Measurements from ENCODE around the gene LMX1B.

Gene LMX1B

DNA sequence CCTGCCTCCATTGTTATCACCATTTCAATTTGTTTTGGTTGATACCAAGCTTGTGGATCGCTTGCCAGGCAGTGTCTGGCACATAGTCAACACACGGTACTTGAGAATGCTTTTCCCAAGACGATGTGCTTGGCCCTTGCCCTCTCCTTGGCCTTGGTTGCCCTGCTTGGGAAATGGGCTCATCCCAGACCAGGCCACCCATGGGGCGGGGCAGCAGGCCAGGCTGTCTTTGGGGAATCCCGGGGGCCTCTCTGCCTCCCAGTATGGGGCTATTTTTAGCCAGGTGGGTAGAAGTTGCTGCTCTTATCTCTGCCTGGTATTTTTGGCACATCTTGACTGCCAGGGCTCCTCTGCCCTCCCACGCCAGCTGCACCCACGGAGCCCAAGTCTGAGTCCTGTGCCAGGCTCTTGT is 49.9 kb downstream of the LMX1B start:
- DNase-seq: no peak

DNA sequence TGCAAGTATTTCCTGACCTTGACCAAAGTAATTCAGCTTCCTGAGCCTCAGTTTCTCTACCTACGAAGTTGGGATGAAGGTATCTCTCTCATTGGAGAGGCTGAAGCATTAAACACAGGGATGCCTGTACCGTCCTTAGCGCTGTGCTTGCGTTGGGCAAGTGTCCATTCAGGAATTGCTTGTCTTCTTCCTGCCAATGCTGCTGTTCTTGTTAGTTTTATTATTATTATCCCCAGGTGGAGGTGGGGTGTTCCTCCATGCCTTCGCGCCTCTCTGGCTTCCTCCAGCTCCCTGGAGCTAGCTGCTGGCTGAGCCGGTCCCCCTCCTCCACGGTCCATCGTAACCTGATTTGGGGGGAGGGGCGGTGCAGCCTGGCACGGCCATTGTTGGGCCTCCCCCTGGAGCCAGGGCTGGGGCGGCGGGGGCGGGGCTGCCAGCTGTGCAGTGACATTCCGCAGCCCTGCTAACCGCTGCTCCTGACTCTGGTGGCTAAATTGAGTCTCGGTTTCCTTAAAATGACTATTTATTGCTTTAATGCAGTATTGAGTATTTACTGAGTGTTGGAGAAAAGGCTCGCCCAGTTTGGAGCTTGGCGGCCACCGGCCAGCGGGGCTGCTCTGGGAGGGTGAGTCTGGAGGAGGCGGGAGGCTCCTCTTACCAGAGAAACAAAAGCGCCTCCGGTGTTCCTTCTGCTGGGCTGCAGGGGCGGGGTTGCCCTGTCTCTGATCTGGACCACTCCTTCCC is 51.3 kb downstream of the LMX1B start:
- no peak for DNase-seq

GRCh38 chr9:126665644-126666035 is 51.9 kb downstream of the LMX1B start:
- no peak for DNase-seq

- no peak for DNase-seq
These were observed 52.6 kb downstream of the LMX1B start for GRCh38 chr9:126666155-126666803.

DNA sequence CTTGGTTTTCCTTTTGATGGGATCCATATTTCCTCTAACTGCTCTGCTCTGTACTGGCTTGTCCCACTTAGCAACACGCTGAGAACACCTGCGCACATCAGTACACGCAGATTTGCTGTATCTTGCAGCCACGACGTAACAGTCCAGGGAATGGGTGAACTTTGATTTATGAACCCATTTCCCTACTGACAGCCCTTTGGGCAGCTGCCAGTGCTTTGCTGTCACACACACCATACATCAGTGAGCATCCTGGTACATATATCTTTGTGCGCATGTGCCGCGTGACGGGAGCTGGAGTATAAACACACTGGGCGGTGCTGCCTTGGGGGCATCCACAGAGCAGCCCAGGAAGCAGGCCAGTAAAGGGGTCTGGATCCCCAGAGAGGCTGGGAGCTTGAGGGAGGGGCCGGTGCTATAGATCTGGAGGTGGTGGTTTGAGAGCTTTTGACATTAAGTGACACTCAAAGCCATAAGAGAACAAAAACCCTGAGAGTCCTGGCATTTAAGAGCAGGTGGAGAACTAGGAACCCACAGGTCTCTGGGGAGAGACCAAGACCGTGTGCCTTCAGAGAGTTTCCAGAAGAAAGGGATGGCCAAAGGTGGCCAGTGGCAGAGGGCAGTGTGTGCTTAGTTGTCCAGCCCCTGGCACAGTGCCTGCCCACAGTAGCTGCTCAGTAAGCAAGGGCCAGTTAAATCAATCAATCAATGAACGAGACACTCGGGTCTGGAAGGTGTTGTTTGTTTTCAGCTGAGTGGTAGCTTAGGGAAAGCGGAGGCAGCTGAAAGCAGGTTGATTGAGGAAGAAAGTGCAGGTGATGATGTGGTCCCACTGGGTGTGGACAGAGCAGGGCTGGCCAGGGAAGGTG is 53.7 kb downstream of the LMX1B start:
- DNase-seq: no peak

DNA sequence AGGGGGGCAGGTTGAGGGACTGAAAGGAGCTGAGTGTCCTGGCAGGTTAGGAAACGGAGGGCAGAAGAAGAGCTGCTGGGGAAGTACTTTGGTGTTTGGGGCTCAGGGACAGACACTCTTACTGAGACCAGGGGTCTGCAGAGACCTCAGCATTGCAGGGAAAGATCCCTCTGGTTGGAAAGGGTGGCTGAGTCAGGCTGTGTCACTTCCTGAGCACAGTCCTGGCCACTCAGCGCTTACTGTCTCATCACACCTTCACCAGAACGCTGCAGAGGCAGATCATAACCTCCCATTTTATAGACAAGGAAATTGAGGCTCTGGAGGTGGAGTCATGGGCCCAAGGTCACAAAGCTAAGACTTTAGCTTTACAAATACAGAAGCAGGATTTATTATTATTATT is 54.3 kb downstream of the LMX1B start:
- no peak for DNase-seq

DNA sequence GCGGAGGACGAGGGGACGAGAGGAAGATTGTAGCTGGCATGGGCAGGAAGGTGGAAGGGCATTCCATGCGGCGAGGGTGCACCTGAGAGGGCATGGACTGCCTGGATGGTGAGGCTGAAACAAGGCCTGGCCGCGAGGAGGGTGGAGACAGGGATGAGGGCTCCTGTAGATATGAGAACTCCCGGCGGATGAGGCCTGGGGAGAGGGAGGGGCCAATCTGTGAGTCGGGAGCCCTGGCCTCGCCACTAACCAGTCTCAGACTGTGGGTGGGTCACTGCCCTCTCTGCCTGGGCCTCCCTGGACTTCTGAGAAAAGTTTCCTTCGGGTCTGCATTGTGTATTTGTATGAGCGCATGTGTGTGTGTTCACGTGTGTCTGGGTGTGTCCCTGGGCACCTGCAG is 55.4 kb downstream of the LMX1B start:
- DNase-seq: no peak

GRCh38 chr9:126670270-126670669 is 56.5 kb downstream of the LMX1B start:
- DNase-seq: no peak

- DNase-seq: no peak
These were observed 57.7 kb downstream of the LMX1B start for GRCh38 chr9:126671381-126671831.

DNA sequence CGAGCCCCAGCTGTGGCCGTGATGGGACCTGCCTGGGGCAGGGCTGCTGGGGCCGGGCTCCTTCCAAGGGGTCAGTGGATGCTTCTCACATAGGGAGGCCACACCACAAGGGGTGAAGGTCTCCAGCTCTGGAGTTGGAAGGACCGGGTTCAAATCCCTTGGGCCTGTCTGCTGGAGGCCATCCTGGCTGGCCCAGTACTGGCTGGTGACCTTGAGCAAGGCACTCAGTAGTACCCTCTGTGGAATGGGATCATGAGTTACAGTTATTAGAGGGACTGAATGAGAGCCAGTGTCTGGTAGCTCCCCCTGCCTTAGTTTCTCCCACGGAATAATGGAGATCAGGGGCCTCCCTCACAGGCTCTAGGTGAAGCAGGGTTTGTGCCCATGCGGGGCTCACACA is 58.3 kb downstream of the LMX1B start:
- no peak for DNase-seq

- no peak for DNase-seq
These were observed 59.0 kb downstream of the LMX1B start for GRCh38 chr9:126672634-126673284.

GRCh38 chr9:126673689-126674364 is 60.1 kb downstream of the LMX1B start:
- DNase-seq: no peak

DNA sequence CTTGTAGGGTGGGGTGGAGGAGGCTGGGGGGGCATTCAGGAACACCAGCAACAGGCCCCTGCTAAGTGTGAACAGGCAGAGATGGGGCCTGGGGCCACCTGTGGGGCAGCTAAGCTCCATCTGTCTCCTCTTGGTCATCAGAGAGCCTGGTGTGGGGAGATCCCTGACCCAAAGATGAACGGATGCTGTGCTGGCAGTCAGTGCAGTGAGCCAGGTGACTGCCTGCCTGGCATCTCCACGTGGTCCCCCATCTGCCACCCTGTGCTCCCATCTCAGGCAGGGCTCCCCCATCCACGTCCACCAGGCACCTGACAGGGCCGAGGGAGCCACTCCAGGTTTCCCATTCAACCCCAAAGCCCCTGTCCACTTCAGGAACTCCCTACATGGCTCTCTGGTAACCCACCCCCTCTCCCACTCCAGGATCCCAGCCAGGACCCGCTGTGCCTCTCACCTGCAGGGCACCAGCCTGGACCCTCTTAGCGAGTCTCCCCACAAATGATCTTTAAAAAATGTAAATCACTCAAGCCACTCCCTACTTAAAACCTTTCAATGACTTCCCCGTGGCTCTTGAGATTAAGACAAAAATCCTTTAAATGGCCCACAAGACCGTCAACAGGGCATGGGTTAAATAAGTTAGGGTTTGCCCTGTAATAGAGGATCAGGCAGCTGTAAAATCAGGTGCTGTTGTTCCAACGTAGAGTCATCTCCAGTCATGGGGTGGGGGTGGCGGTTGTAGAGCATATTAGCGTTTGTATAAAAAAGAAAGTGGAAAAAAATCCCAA is 60.8 kb downstream of the LMX1B start:
- no peak for DNase-seq

- no peak for DNase-seq
These were observed 61.4 kb downstream of the LMX1B start for GRCh38 chr9:126675147-126675467.

DNA sequence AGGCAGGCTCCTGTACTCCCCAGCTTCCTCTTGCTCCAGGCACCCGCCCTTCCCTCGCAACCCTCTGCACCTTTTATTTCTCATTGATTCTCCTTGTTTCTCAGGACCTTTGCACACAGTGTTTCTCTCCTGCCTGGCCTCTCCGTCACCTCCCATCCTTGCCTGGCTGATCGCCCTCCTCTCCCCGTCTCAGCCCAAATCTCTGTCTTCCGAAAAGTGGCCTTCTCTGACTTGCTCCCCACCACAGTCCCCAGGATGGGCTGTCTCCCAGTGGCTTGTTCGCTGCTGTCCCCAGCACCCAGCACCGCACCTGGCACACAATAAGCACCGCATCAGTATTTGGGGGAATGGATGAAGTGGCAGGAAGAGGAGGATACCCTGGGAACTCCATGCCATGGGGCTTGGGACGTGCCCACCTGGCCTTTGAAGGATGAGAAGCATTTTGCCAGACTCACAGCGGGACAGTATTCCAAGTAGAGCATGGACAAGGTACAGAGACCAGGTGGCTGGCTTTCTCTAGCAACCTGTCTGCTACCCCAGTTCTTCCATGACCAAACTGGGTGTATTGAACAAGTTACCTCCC is 62.5 kb downstream of the LMX1B start:
- DNase-seq: no peak

DNA sequence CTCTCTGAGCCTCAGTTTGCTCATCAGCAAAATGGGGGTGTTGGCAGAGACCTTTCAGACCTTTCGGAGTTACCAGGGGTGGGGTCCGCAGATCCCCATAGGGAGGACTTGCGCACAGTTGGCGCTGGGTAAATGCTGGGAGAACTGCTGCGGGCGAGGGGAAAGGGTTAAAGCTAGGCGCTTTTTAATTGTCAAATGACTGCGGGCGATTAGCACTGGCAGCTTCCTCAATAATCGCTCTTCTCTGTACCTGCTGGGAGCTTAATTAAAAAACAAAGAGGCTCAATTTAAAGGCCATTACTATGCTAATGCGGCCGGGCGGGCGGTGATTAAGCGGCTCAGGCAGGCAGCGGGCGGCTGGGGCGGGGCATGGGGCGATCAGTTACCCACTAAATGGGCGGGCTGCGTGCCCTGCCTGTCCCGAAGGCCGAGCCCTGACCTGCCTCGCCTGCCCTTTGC is 63.0 kb downstream of the LMX1B start:
- DNase-seq: no peak

GRCh38 chr9:126677188-126678084 is 63.7 kb downstream of the LMX1B start:
- DNase-seq: no peak

DNA sequence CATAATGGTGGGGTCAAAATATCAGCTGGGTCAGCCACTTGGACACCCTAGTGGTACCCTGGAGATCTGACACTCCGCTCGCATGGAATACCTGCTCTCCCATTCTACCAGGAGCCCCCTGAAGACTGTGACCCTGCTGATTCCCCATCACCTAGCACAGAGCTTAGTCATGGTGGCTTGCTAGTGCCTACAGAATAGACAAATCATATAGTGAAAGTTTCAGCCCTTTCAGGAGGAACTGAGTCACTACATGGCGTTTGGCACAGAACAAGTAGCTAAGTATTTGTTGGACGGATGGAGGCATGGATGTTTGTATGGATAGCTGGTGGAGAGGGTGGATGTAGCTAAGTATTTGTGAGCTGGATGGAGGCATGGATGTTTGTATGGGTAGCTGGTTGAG is 65.3 kb downstream of the LMX1B start:
- no peak for DNase-seq

DNA sequence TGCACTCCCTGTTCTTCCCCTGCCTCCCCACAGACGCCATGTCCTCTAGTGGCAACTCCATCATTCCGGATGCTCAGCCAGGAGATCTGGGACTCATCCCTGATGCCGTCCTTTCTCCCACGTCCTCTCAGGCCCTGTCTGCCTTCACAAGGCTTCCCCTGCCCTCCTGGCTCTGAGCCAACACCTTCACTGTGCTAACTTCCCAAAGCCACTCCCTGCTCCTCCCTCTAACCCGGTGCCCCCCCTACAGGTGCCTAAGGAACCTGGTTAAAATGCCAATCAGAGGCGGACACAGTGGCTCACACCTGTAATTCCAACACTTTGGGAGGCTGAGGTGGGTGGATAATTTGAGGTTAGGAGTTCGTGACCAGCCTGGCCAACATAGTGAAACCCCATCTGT is 67.6 kb downstream of the LMX1B start:
- no peak for DNase-seq

GRCh38 chr9:126682113-126682810 is 68.5 kb downstream of the LMX1B start:
- DNase-seq: no peak
